Ishikawa (cell line): ENCODE results near the gene TSPAN31.

Source experiments
- CEBPB ChIP-seq: IDR thresholded peaks from 2 replicates; pipeline ENCODE4 v1.6.1; 2012
- CREB1 ChIP-seq: IDR thresholded peaks from 2 replicates; pipeline ENCODE4 v1.6.1; 2012; ENCODE audit warnings: low read depth
- EGR1 ChIP-seq: IDR thresholded peaks from 2 replicates; pipeline ENCODE4 v1.6.1; 2012
- EP300 ChIP-seq: IDR thresholded peaks from 2 replicates; pipeline ENCODE4 v1.6.1; 2012; ENCODE audit warnings: borderline replicate concordance
- FOXM1 ChIP-seq: IDR thresholded peaks from 2 replicates; pipeline ENCODE4 v1.6.1; 2012; ENCODE audit warnings: low read depth, borderline replicate concordance
- MAX ChIP-seq: IDR thresholded peaks from 2 replicates; pipeline ENCODE4 v1.6.1; 2012
- NFIC ChIP-seq: IDR thresholded peaks from 2 replicates; pipeline ENCODE4 v1.6.1; 2012
- RAD21 ChIP-seq: IDR thresholded peaks from 2 replicates; pipeline ENCODE4 v1.6.1; 2012; ENCODE audit warnings: low read depth
- REST ChIP-seq: IDR thresholded peaks from 2 replicates; pipeline ENCODE4 v1.6.1; 2012; ENCODE audit warnings: low read depth, mild to moderate bottlenecking
- TAF1 ChIP-seq: IDR thresholded peaks from 2 replicates; pipeline ENCODE4 v1.6.1; 2012; ENCODE audit warnings: low read depth, mild to moderate bottlenecking
- TCF12 ChIP-seq: IDR thresholded peaks from 2 replicates; pipeline ENCODE4 v1.6.1; 2012; ENCODE audit warnings: low read depth
- TEAD4 ChIP-seq: IDR thresholded peaks from 2 replicates; pipeline ENCODE4 v1.6.1; 2012
- USF1 ChIP-seq: IDR thresholded peaks from 2 replicates; pipeline ENCODE4 v1.6.1; 2012
- YY1 ChIP-seq: IDR thresholded peaks from 2 replicates; pipeline ENCODE4 v1.6.1; 2012; ENCODE audit warnings: low read depth
- ZBTB7A ChIP-seq: IDR thresholded peaks from 2 replicates; pipeline ENCODE4 v1.6.1; 2012; ENCODE audit warnings: low read depth

Gene TSPAN31

DNA sequence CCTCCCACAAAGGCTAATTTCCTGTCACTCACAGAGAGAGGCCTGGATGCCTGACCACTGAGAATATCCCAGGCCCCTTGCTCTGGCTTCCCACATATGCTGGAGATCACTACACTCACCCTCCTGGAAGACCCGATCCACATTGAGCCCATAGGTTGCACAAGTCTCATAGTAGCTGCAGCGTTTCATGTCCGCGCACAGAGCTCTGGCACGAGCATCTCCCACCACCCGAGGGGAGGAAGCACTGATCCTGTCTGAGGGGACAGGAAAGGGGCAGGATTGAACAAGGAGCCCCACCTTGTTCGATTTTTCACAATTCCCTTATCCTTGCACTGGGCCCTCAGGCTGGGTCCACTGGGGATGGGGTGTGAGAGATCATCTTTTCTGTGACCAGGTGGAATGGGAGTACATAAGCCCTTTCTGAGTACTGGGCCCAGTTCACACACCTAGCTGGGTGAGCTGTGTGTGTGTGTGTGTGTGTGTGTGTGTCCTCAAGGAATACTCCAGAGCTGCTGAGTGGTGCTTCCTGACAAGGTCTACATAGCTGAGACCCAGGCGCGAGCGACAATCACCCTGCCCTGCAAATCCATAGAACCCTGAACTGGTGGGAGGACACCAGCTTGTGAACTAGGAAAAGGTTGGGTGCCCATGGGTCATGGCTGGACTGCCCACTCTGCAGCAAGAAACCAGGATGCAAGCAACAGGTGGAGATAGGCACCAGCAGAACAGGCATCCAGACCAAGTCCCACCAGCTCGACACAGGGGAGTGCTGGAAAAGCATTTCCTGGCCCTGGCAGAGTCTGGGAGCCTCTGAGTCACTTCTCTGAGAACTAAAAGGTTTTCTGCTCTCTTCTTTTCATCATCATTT, 11.9 kb upstream of the TSPAN31 start:
- TF ChIP-seq TAF1 (no peak), ZBTB7A (no peak), NFIC (no peak), CEBPB (no peak), REST (no peak), YY1 (no peak), TEAD4 (no peak), MAX (no peak), USF1 (no peak), FOXM1 (no peak), EP300 (no peak), EGR1 (no peak), RAD21 (no peak), CREB1 (no peak), TCF12 (no peak)

- TF ChIP-seq EP300 (no peak), TAF1 (no peak), TCF12 (no peak), RAD21 (no peak), MAX (no peak), EGR1 (no peak), TEAD4 (no peak), YY1 (no peak), NFIC (no peak), USF1 (no peak), FOXM1 (no peak), REST (no peak), ZBTB7A (no peak), CEBPB (no peak)
These were observed 10.9 kb upstream of the TSPAN31 start for GRCh38 chr12:57733928-57734327.

DNA sequence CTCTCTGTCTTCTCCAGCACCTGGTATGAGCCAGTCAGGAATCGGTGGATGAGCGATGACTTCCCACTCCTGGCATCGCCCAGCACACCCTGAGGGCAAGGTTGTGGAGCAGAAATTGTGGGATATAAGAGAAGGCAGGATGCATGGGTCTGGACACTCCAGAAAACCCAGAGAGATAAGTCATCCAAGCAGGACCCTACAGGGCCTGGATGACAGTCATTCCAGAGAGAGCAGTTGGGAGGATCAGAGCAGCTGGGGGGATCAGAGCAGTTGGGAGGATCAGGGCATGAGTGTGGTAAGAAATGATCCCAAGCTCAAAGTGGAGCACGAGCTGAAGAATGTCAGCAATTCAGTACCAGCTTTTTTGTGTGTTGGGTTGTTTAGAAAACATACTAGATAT, 10.2 kb upstream of the TSPAN31 start:
- TF ChIP-seq YY1 (no peak), TEAD4 (no peak), RAD21 (no peak), REST (no peak), TAF1 (no peak), USF1 (no peak)
